ENCODE data around the gene TSEN2.

TSEN2 gene

DNA sequence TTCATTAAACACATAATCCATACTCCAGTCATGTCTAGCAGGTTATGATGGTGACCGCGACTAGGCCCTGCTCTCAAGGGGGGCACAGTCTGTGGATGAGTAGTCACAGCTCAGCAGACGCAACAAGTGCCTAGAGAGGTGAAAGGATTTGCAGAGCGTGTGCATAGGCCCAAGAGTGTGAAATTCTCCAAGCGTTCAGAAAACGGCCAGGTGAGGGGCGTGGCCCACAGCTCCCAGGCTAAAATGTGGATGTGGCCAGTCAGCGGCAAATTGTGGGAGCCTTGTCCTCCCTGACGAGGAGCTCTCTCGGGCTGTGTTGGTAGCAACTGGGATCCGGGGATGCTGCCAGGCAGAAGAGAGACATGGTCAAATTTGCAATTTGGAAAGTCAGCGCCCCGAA is 46.4 kb upstream of the TSEN2 start:
- no peak overlapping the region for H3K27ac ChIP-seq (ENCODE audit: low read depth, low read length)

DNA sequence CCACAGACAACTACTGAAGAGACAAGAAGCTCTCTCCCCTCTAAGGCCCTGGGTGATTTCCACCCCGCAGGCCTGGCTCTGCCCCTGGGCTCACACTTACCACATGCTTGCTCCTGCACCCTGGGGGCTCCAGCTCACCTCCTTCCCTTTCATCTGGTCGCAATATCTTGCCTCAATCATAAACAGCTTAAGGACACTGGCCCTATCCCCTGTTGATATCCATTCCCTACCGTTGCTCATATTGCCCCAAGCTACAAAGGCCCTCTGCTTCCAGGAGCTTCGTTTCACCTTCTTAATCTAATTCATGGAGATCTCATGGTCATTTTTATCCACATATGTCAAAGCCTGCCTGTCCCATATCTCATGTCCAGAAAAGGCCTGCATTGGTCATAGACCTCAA is 46.0 kb upstream of the TSEN2 start:
- Histone ChIP-seq H3K9me2 (replicated peaks; ENCODE audit: insufficient read depth, low read length) (no peaks in the 10 kb centered on the region), H3K79me2 (ENCODE audit: insufficient read depth, low read length) (no peaks in the 10 kb centered on the region), H3F3A (ENCODE audit: insufficient read depth) (no peaks in the 10 kb centered on the region), H2AFZ (ENCODE audit: low read depth, low read length, severe bottlenecking) (no peak overlapping the region), H3K9me3 (ENCODE audit: insufficient read depth, low read length) (no peaks in the 10 kb centered on the region), H3K4me3 (ENCODE audit: insufficient read depth, low read length, poor library complexity, severe bottlenecking) (no peak overlapping the region), H4K20me1 (ENCODE audit: low read depth, low read length) (no peaks in the 10 kb centered on the region), H3K36me3 (ENCODE audit: low read length) (no peaks in the 10 kb centered on the region), H3K4me2 (ENCODE audit: low read depth, low read length, poor library complexity, severe bottlenecking) (no peak overlapping the region), H3K27me3 (ENCODE audit: low read length) (no peaks in the 10 kb centered on the region), H3K27ac (ENCODE audit: low read depth, low read length) (no peak overlapping the region), H3K9ac (ENCODE audit: low read length) (no peak overlapping the region)
- TF ChIP-seq EZH2phosphoT487 (conservative IDR thresholded peaks at IDR 0.05; ENCODE audit: low read length) = no peak

More for the DNA sequence above, 46.4 kb upstream of the TSEN2 start:
- no peaks in the 10 kb centered on the region for H3K27me3 ChIP-seq (ENCODE audit: low read length)
- H3K4me2 ChIP-seq (ENCODE audit: low read depth, low read length, poor library complexity, severe bottlenecking) = no peak overlapping the region
- H3K79me2 ChIP-seq (ENCODE audit: insufficient read depth, low read length) = no peaks in the 10 kb centered on the region
- no peaks in the 10 kb centered on the region for H3K9me2 ChIP-seq (replicated peaks; ENCODE audit: insufficient read depth, low read length)
- no peak overlapping the region for H3K9ac ChIP-seq (ENCODE audit: low read length)
- TF ChIP-seq EZH2phosphoT487 (conservative IDR thresholded peaks at IDR 0.05; ENCODE audit: low read length) = no peak
- TF ChIP-seq, protein P1, sequence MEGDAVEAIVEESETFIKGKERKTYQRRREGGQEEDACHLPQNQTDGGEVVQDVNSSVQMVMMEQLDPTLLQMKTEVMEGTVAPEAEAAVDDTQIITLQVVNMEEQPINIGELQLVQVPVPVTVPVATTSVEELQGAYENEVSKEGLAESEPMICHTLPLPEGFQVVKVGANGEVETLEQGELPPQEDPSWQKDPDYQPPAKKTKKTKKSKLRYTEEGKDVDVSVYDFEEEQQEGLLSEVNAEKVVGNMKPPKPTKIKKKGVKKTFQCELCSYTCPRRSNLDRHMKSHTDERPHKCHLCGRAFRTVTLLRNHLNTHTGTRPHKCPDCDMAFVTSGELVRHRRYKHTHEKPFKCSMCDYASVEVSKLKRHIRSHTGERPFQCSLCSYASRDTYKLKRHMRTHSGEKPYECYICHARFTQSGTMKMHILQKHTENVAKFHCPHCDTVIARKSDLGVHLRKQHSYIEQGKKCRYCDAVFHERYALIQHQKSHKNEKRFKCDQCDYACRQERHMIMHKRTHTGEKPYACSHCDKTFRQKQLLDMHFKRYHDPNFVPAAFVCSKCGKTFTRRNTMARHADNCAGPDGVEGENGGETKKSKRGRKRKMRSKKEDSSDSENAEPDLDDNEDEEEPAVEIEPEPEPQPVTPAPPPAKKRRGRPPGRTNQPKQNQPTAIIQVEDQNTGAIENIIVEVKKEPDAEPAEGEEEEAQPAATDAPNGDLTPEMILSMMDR (IDR thresholded peaks at IDR 0.05; ENCODE audit: insufficient read depth, low read length, poor library complexity, severe bottlenecking) = no peak
- H4K20me1 ChIP-seq (ENCODE audit: low read depth, low read length) = no peaks in the 10 kb centered on the region
- no peaks in the 10 kb centered on the region for H3K36me3 ChIP-seq (ENCODE audit: low read length)
- no peak overlapping the region for H2AFZ ChIP-seq (ENCODE audit: low read depth, low read length, severe bottlenecking)
- H3F3A ChIP-seq (ENCODE audit: insufficient read depth) = no peaks in the 10 kb centered on the region
- H3K9me3 ChIP-seq (ENCODE audit: insufficient read depth, low read length) = no peaks in the 10 kb centered on the region
- H3K4me3 ChIP-seq (ENCODE audit: insufficient read depth, low read length, poor library complexity, severe bottlenecking) = no peak overlapping the region

DNA sequence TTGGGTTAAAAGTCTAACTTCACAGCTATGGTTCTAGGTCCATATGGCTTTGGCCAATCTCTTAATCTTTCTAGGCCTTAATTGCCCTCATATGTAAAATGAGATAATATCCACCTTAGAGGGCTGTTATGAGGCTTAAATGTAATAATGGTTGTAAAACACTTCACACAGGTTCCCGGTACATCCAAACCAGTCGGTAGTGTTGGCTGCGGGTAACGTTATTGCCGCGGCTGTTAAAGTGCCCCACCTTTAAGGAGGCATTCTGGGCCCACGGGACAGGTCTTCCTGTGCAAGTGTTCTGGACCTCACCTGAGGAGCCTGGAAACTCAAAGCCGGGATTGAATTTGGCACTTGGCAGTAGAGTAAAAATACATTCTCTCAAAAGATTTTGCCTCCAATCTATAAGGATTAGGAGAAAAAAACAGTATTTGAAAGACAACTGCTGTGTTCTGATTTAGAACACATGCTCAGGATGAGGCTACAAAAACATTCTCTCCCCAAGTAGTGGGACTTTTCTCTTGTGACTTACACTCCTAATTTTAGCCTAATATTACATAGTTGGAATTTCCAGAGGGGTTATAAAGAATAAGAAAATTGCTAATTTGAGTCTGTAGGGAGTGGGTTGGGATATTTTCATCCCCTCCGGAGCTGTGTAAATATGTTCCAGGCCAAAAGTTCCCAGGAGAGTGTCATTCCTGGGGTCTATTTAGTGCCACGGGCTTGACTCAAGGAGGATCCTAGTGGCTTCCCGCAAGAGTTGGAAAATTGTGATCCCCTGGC is 44.9 kb upstream of the TSEN2 start:
- TF ChIP-seq EZH2phosphoT487 (conservative IDR thresholded peaks at IDR 0.05; ENCODE audit: low read length) = no peak
- TF ChIP-seq, protein P1 (IDR thresholded peaks at IDR 0.05; ENCODE audit: insufficient read depth, low read length, poor library complexity, severe bottlenecking) = no peak
- Histone ChIP-seq H3K9me2 (replicated peaks; ENCODE audit: insufficient read depth, low read length) (no peaks in the 10 kb centered on the region), H3F3A (ENCODE audit: insufficient read depth) (no peaks in the 10 kb centered on the region), H3K9me3 (ENCODE audit: insufficient read depth, low read length) (no peaks in the 10 kb centered on the region), H3K4me2 (ENCODE audit: low read depth, low read length, poor library complexity, severe bottlenecking) (no peak overlapping the region), H4K20me1 (ENCODE audit: low read depth, low read length) (no peaks in the 10 kb centered on the region), H3K36me3 (ENCODE audit: low read length) (no peaks in the 10 kb centered on the region), H3K4me3 (ENCODE audit: insufficient read depth, low read length, poor library complexity, severe bottlenecking) (no peak overlapping the region), H3K79me2 (ENCODE audit: insufficient read depth, low read length) (no peaks in the 10 kb centered on the region), H3K9ac (ENCODE audit: low read length) (no peak overlapping the region), H3K27me3 (ENCODE audit: low read length) (no peaks in the 10 kb centered on the region), H3K27ac (ENCODE audit: low read depth, low read length) (no peak overlapping the region), H2AFZ (ENCODE audit: low read depth, low read length, severe bottlenecking) (no peak overlapping the region)
